Activated T-helper 1 cell treated with anti-CD3 and anti-CD28 coated beads, Interleukin-2, amount 50 U/mL, for 16 hours (primary cell): ENCODE data around the gene PTPN18.

ENCODE experiments used
- DNase-seq, 2 donors: peaks; one replicate each; pipeline ENCODE4 v3.0.0-alpha.2; 2020; ENCODE audit warnings: low read depth in 1 of 2, low spot score in 1 of 2

The PTPN18 gene

GRCh38 chr2:130339885-130340745, 15.7 kb upstream of the PTPN18 start:
- DNase-seq: no peak

GRCh38 chr2:130341562-130342019, 14.3 kb upstream of the PTPN18 start:
- DNase-seq: no peak

- DNase-seq: peak; percentile 65 to 77
These were observed 13.8 kb upstream of the PTPN18 start for GRCh38 chr2:130342020-130342532.

GRCh38 chr2:130342533-130343275, 13.2 kb upstream of the PTPN18 start, which contains the start of gene IMP4:
TSS of gene IMP4 (plus strand) at chr2:130342897. CDS start at chr2:130342933, 36 bp downstream.
- DNase-seq: peak; percentile 88 to 89

GRCh38 chr2:130344578-130344977, 11.3 kb upstream of the PTPN18 start:
- DNase-seq: no peak

GRCh38 chr2:130345091-130345490, 10.8 kb upstream of the PTPN18 start:
- DNase-seq: no peak

- DNase-seq: no peak
These were observed 10.2 kb upstream of the PTPN18 start for GRCh38 chr2:130345611-130346010.

- no peak for DNase-seq
These were observed 9.7 kb upstream of the PTPN18 start for GRCh38 chr2:130346041-130346740.

GRCh38 chr2:130346741-130347066, 9.2 kb upstream of the PTPN18 start:
- no peak for DNase-seq

- DNase-seq: no peak
These were observed 8.5 kb upstream of the PTPN18 start for GRCh38 chr2:130347220-130347925.

GRCh38 chr2:130349174-130349573, 6.7 kb upstream of the PTPN18 start:
- DNase-seq: no peak

- DNase-seq: no peak
These were observed 4.1 kb upstream of the PTPN18 start for GRCh38 chr2:130351711-130352110.

- DNase-seq: no peak
These were observed 3.6 kb upstream of the PTPN18 start for GRCh38 chr2:130352237-130352636.

- DNase-seq: no peak
These were observed 2.3 kb upstream of the PTPN18 start for GRCh38 chr2:130353291-130354138.

- no peak for DNase-seq
These were observed 1.8 kb upstream of the PTPN18 start for GRCh38 chr2:130354139-130354428.

- no peak for DNase-seq
These were observed 681 bp upstream of the PTPN18 start for GRCh38 chr2:130355172-130355577.

- no peak for DNase-seq
These were observed 2.0 kb downstream of the PTPN18 start for GRCh38 chr2:130357864-130358263.

- DNase-seq: no peak
These were observed 2.8 kb downstream of the PTPN18 start for GRCh38 chr2:130358420-130359350.

GRCh38 chr2:130359466-130359865, 3.6 kb downstream of the PTPN18 start:
- DNase-seq: no peak
